ENCODE results near the gene SELENOT.

Gene SELENOT

DNA sequence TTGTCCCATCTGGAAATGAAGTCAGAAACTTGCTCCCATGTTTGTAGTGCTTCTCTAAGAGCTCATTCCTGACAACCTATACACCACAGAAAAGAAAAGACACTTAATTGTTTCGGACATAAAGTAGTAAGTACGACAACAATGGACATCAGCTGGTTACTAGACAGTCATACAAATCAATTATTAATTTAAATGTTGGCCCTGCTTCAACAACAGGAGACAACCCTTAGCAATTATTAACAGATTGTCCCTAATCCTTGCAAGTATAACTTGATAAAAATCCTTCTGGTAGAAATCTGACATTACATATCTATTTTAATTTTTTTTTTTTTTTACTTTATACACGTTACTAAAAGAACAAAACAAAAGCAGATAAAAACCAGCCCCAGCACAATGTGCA, 70.8 kb downstream of the SELENOT start:
- no peak for DNase-seq

GRCh38 chr3:150675587-150675986, 72.5 kb downstream of the SELENOT start:
- no peak for DNase-seq

All from right hindlimb (tissue), 1 donor.